GM21723 (cell line): Measurements from ENCODE around the gene GHITM.

Experiments used
- ATAC-seq: cut with Tn5 transposase; IDR thresholded peaks from one replicate; pipeline ENCODE4 v1.9.1; 2021; ENCODE audit warnings: mild to moderate bottlenecking, moderate library complexity; ENCODE audit not compliant: unreplicated experiment

Gene GHITM

GRCh38 chr10:84198206-84198915 is 59.1 kb downstream of the GHITM start:
- no peak for ATAC-seq

- ATAC-seq: no peak
Observed at GRCh38 chr10:84200537-84201243, 61.4 kb downstream of the GHITM start.

GRCh38 chr10:84201244-84201606 is 61.9 kb downstream of the GHITM start:
- no peak for ATAC-seq

- no peak for ATAC-seq
Observed at GRCh38 chr10:84201682-84202081, 62.4 kb downstream of the GHITM start.

GRCh38 chr10:84202349-84202748 is 63.0 kb downstream of the GHITM start:
- no peak for ATAC-seq
